Measurements from ENCODE around the gene SNX12. TPM values are rescaled to one million over a fixed set of nuclear protein-coding genes. Genes with fewer than 3 reads are reported as not detected.

SNX12 gene
- total and polyA plus RNA-seq, 2 of the 4 experiments (the other 2 are of a cell fraction) = 59.9 to 63.0 TPM

GRCh38 chrX:71096760-71097032, 28.6 kb upstream of the SNX12 start:
- no peak for ATAC-seq (ENCODE audit: low read depth)

More at GRCh38 chrX:71096760-71097032, 28.6 kb upstream of the SNX12 start:
- no peak overlapping the region for H3K9ac ChIP-seq (ENCODE audit: low read depth, low read length)
- no peaks in the 10 kb centered on the region for H3K79me1 ChIP-seq (ENCODE audit: low read depth in 1 of 2, low read length in 2 of 2)
- H3K23ac ChIP-seq (ENCODE audit: low read depth, low read length) = no peak overlapping the region
- no peaks in the 10 kb centered on the region for H3K4me1 ChIP-seq (ENCODE audit: control insufficient read depth, insufficient read depth, low read length)
- no peak overlapping the region for H4K91ac ChIP-seq (ENCODE audit: insufficient read depth, low read depth, low read length)
- dilution Hi-C loops (cut with HindIII; ENCODE audit: low sequenced_read_pairs, unreplicated experiment) = no loop called here
- 26% methylated on average over 9 of the region's 9 CpGs; no CpG with 5 or more reads in 1 of the 2 experiments for WGBS, 2 experiments (ENCODE audit: extremely low coverage in 2 of 2, insufficient read length in 1 of 2)
- H3K27me3 ChIP-seq (ENCODE audit: control insufficient read depth, insufficient read depth, low read length) = peaks cover 23% of the 10 kb centered on the region
- ChIA-PET POLR2A (ENCODE audit: unreplicated experiment) (no interaction called here), CTCF (no interaction called here)
- peak overlapping the region; percentile 91 for H2AFZ ChIP-seq (replicated peaks; ENCODE audit: low read length, poor library complexity)
- no peak overlapping the region for H3K14ac ChIP-seq (replicated peaks; ENCODE audit: low read depth, low read length)
- H2BK15ac ChIP-seq (ENCODE audit: low read depth, low read length) = no peak overlapping the region
- H3K27ac ChIP-seq (ENCODE audit: insufficient read depth, low read length) = no peak overlapping the region
- peak overlapping the region; percentile 95 for H3K4me2 ChIP-seq (ENCODE audit: low read depth, low read length)
- H4K8ac ChIP-seq (ENCODE audit: low read depth in 2 of 2, low read length in 2 of 2) = no peak overlapping the region
- no peak overlapping the region for H2BK5ac ChIP-seq (ENCODE audit: low read depth, low read length, poor library complexity, severe bottlenecking)
- no peak for DNase-seq
- H3K18ac ChIP-seq (ENCODE audit: low read depth, low read length) = no peak overlapping the region
- no TSS peak for BruUV-seq (replicated peaks)
- intact Hi-C loops (cut with micrococcal nuclease) = loop anchor here (1.0 to 2.0 kb wide), 2 partner anchors 28 to 33 kb away; partner anchors contain the start of gene SNX12
- H2BK120ac ChIP-seq (ENCODE audit: low read depth, low read length) = no peak overlapping the region
- no peaks in the 10 kb centered on the region for H3K36me3 ChIP-seq (ENCODE audit: control insufficient read depth, insufficient read depth, low read length)
- no peaks in the 10 kb centered on the region for H3K9me3 ChIP-seq (ENCODE audit: control insufficient read depth, insufficient read depth, low read length)
- H3K4ac ChIP-seq (ENCODE audit: low read depth, low read length) = no peak overlapping the region
- H2BK20ac ChIP-seq (ENCODE audit: low read depth, low read length) = no peak overlapping the region
- H3K4me3 ChIP-seq (ENCODE audit: insufficient read depth, low read depth, low read length) = peak overlapping the region; percentile 89
- no peak overlapping the region for H4K5ac ChIP-seq (ENCODE audit: low read depth, low read length)
- no peak overlapping the region for H2AK5ac ChIP-seq (ENCODE audit: low read depth, low read length)
- TF ChIP-seq RFX5 (IDR thresholded peaks at IDR 0.05; ENCODE audit: low read depth, low read length) = no peak
- no peak for TF ChIP-seq CEBPB (IDR thresholded peaks at IDR 0.05; ENCODE audit: low read depth, low read length)
- TF ChIP-seq SMC3 (IDR thresholded peaks at IDR 0.05; ENCODE audit: low read depth, low read length) = no peak
- no peaks in the 10 kb centered on the region for H3K9me1 ChIP-seq (ENCODE audit: insufficient read depth, low read length)
- H2AK9ac ChIP-seq (replicated peaks; ENCODE audit: low read depth, low read length, poor library complexity) = no peak overlapping the region
- in situ Hi-C loops (cut with MboI; ENCODE audit: low sequenced_read_pairs) = no loop called here
- H3K56ac ChIP-seq (ENCODE audit: extremely low read depth, insufficient read depth, low read length) = no peak overlapping the region
- H4K20me1 ChIP-seq (ENCODE audit: insufficient read depth, low read length) = no peaks in the 10 kb centered on the region
